SHP77 treated with DMSO at 0.1 percent for 48 hours (cell line): Measurements from ENCODE around the gene IGSF23.
"Not testable (repeated sequence)": the region's sequence is repeated elsewhere in the genome, so short reads cannot be mapped to it uniquely, and the experiment has no call there.

Experiments
- DNase-seq: peaks from one replicate; lab custom pipeline; 2025; lab: John Stamatoyannopoulos, UW

IGSF23 gene

DNA sequence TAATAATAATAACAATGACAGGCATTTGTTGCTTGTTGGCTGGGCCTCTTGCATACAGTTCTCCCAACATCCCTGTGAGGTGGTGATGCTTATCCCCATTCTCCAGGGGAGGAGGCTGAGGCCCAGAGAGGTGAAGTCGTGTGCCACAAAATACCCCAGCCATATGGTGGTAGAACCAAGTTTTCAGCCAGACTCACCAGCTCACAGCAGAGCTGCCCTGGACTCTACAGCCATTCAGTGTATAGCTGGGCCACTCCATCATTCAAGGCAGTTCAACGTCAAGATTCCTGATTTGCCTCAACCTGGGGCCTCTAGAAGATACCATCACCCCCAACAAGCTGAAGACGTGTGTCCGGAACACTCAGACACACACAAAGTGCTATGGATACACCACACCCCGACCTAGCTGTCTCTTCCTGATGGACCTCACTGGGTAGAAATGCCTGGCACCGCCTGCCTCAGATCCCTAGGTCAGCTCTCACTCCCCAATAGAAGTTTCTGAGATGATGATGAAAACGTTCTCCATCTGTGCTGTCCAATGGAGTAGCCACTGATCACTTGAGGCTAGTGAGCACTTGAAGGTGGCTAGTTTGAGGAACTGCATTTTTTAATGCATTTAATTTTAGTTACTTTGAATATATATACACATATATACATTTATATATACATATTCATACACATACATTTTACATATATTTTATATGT, 53.6 kb downstream of the IGSF23 start:
- no peak for DNase-seq

DNA sequence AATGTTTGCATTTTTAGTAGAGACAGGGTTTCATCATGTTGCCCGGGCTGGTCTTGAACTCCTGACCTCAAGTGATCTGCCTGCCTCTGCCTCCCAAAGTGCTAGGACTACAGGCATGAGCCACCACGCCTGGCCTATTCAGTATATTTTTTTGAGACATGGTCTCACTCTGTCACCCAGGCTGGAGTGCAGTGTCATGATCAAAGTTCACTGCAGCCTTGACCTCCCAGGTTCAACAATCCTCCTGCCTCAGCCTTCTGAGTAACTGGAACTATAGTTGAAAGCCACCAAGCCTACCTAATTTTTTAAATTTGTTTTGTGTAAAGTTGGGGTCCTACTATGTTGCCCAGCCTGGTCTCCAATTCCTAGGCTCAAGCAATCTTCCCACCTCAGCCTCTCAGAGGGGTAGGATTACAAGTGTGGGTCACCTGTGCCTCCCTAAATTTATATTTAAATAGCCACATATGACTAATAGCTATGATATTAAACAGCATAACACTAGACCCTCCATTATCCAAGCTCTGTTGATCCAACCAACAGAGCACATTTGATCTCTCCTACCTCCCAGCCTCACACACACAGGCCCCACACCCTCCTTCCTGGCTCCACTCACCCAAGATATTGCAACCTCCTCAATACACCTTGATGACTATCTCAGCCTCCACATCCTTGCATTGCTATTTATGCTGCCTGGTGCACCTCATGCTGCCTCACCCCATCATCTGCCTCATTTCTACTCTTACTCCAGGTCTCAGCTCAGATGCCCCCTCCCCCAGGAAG, 55.8 kb downstream of the IGSF23 start:
- no peak for DNase-seq

DNA sequence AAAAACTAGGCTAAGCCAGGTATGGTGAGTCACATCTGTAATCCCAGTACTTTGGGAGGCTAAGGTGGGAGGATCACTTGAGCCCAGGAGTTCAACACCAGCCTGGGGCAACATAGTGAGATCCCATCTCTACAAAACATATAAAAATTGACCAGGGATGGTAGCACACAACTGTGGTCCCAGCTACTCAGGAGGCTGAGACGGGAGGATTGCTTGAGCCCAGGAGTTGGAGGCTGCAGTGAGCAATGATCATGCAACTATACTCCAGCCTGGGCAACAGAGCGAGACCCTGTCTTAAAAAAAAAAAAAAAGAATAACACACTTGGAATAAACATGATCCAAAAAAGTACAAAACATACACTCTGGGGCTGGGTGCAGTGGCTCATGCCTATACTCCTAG, 56.7 kb downstream of the IGSF23 start:
- not testable (repeated sequence) for DNase-seq

DNA sequence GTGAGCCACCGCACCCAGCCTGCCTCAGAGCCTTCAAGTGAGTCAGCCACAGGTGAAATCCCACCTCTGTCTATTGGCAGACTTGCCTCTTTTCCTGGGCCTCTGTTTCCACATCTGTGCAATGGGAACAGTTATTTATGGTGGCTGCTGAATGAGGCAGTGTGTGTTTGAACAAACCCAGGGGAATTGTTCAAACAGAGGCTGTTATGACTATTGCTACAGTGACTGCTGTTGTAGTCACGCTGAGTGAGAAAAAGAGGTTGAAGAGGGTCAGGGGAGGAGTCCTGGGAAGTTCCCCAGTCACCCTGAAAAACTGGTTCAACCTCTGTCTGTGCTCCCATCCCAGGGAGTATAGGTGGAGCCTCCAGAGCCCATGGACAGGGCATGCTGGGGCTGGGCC, 58.0 kb downstream of the IGSF23 start, which contains the start of gene CEACAM19:
Gene CEACAM19, plus strand, starts transcription at position 83 of the 400 bp plus-strand sequence. CDS start 450 bp downstream, outside the sequence.
- no peak for DNase-seq

DNA sequence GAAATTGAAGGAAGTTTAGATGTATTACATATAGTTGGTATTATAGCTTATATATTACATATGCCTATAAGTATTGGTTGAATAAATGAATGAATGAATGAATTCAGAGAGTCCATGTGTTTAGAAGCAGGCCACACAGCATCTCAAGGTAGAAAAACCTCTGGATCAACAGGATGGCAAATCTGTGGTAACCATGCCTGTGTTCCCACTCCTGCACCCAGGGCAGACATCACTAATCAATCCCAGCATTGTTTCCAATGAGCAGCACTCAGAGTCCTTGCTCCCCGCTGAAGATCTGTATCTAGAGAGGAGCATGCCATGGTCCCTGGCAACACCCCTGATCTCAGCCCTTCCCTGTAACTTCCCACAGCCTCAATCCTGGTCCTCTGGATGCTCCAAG, 58.9 kb downstream of the IGSF23 start:
- no peak for DNase-seq

DNA sequence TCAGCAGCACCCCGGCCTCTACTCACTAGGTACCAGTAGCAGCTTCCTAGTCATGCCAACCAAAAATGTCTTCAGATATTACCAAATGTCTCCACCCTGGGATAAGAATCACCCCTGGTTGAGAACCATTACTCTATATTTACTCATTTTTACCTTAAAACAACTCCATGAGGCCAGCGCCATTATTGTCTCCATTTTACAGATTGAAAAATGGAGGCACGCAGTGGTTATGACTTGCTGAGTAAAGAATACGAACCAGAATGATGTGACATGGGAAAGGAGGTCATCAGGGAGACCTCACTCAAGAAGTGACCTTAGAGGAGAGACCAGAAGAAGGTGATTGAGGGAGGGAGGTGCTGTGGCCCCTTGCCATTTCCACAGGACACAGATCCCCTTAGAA, 60.1 kb downstream of the IGSF23 start:
- DNase-seq: no peak

DNA sequence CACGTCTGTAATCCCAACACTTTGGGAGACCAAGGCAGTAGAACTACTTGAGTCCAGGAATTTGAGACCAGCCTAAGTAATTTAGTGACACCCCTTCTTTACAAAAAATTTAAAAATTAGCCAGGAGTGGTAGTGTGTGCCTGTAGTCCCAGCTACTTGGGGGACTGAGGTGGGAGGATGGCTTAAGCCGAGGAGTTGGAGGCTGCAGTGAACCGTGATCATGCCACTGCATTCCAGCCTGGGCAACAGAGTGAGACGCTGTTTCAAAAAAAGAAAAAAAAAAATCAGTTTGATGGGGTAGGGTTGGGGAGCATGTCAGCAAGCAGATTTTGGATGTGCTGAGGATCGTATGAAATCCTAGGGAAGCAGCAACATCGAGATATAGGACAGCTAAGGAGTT, 62.2 kb downstream of the IGSF23 start:
- no peak for DNase-seq

DNA sequence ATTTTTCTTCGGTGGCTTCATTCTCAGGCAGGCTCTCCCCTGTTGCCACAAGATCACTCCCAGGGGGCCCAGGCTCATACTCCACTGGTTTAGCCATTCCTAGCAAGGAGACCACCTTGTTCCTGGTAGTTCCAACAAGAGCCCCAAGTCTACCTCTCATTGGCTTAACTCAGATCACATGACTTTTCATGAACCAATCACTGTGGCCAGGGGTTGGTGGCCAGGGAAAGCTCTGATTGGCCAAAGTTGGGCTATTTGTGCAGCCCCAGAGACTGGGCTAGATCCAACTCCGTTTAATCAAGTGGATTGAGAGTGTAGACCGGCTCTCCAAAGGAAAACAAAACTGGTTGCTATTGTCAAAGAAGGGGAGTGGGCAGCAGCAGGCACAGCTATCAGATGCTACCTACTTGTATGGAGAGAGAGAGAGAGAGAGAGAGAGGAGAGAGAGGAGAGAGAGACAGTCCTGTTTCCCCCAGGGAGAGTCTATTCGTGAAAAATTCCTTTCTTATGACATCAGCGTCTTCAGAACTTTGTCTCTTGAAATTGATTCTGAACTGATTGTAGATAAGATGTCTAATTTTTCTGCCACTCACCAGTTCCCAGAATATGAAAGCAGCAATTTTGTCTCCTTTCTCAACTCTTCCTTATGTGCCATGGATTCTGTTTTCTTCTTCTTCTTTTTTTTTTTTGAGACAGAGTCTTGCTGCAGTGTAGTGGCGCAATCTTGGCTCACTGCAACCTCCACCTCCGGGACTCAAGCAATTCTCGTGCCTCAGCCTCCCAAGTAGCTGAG, 63.9 kb downstream of the IGSF23 start:
- DNase-seq: no peak

DNA sequence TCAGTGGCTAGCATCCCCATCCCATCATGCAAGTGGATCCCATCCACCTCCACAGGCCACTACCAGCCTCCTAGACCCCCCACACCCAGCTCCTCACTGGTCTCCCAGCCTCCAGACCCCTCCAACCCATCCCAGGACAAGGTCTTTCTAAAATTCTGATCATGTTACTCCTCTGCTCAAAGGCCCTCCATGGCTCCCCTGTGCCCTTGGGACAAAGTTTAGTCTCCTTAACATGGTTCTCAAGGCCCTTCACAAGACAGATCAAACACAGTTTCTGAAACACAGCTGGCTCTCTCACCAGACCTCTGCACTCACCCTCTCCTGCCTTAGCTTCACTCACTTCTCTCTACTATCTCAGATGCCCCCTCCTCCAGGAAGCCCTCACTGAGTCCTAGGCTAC, 67.2 kb downstream of the IGSF23 start:
- DNase-seq: no peak

DNA sequence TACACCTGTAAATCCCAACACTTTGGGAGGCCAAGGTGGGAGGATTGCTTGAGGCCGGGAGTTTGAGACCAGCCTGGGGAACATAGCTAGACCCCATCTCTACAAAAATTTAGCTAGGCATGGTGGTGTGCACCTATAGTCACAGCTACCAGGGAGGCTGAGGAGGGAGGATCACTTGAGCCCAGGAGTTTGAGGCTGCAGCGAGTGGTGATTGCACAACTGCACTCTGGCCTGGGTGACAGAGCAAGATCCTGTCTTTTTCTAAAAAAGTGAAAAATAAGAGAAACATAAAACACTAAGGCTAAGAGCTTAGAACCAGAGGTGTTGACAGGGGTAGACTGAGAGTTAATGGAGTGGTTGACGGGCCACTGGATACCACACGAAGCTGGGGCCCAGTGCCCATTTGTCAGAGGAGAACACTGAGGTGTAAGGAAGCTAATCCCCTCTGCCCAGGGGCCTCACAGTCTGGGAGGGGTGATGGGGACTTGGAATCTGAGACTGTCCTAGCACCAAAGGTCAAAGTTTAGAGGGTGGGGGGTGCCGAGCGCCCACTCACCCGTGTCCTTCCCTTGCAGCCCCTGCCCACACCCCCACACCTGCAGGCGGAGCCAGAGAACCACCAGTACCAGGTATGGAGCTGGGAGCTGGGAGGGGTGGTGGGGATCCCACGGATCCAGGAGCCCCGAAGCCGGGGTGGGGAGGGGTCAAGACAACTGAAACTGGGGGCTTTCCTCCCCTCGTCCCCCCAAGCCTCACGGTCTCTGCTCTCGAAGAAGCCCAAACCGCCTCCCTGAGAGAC, 68.8 kb downstream of the IGSF23 start:
- DNase-seq: no peak

DNA sequence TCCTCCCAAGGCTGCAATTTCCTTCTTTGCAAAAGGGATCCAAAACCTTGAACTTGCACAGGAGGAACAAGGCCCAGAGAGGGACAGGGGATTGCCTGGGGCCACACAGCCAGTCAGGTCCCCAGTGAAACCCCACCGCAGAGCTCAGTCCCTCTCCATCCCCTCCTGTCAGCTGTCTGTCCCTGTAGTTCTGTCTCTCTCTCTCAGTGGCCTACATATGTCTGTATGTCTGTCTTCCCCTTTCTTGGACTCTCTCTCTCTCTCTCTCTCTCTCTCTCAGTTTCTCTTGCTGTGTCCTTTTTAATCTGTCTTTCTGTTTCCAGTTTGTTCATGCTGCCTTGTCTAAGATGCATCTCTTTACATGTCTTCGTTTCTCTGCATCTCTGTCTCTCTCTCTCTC, 69.4 kb downstream of the IGSF23 start:
- no peak for DNase-seq

DNA sequence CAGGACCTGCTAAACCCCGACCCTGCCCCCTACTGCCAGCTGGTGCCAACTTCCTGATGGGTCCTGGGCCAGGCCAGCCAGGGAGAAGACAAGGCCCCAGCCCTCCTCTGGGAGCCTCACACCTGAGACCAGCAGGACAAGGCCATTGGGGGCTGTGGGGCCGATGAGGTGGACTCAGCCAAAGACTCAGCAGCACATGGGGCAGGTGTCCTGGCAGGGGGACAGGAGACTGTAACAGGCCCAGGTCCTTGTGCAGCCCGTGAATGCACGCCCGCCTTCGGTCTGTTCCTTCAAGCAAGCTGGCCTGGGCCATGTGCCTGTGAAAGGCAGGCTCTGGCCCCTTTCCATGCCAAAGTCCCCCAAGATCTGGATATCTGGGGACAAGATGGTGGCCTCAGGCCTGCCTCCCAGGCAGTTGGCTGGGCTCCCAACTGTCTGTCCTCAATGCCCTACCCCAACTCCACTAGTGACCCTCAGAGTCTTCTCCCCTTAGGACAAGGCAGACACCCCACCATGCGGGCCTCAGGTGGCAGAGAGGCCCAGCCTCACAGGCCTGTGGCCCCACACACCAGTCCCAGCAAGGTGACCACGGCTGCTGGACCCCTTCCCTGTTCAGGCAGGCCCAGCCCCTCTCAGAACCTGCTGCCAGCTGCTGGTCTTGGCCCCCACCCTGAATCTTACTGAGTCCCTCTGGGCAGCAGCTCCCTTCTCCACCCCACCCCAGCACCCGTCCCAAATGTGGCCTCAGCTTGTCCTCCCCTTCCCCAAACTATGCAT, 70.3 kb downstream of the IGSF23 start:
- DNase-seq: no peak

DNA sequence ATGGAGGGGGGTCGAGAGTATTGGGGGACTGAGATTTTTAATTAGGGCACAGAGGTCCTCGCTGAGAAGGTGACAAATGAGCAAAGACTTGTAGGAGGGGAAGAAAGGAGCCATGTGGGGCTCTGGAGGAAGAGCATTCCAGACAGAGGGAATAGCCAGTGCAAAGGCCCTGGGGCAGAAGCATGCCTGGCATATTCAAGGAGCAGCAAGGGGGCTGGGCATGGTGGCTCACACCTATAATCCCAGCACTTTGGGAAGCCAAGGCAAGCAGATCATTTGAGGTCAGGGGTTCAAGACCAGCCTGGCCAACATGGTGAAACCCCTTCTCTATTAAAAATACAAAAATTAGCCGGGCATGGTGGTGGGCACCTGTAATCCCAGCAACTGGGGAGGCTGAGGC, 71.0 kb downstream of the IGSF23 start:
- DNase-seq: not testable (repeated sequence)

DNA sequence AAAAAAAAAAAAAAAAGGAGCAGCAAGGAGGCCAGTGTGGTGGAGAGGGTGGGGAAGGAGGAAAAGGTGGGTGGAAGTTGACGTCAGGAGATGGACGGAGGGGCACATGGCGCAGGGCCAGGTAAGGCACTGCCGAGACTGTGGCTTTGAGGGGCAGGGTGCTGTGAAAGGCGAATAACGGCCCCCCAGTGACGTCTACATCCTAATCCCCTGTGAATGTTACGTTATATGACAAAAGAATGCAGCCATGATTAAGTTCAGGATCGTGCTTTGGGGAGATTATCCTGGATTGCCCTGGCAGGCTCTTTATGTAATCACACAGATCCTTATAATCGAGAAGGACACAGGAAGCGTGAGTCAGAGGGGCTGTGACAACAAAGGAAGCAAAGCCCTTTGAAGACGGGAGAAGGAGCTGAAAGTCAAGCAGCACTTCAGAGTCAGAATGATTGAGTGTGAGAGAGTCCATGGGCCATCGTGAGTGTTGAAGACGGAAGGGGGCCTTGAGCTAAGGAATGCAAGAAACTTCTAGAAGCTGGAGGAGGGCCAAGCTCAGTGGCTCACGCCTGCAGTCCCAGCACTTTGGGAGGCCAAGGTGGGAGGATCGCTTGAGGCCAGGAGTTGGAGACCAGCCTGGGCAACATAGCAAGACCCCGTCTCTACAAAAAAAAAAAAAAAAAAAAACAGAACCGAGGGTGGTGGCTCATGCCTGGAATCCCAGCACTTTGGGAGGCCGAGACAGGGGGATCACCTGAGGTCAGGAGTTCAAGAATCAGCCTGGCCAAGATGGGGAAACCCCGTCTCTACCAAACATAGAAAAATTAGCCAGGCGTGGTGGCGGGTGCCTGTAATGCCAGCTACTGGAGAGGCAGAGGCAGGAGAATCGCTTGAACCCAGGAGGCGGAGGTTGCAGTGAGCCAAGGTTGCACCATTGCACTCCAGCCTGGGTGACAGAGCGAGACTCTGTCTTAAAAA, 71.8 kb downstream of the IGSF23 start:
- DNase-seq: no peak

DNA sequence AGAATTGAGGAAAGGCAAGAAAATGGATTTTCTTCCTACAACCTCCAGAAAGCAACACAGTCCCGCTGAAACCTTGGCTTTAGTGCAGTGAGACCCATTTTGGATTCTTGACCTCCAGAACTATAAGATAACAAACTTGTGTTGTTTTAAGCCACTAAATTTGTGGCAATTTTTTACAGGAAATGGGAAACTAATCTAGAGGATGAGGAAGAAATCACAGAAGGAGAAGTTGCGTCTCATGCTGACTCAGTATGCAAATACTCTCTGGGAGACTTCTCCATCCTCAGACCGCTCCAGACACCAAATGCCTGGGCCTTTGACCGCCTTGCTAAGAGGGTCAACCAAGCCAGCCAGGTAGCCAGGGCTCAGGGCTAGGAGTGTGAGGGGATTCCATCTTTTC, 72.5 kb downstream of the IGSF23 start:
- no peak for DNase-seq
